ENCODE measurements around the gene SLC39A7. TPM values are rescaled to one million over a fixed set of nuclear protein-coding genes. Genes with fewer than 3 reads are reported as not detected.

Gene SLC39A7
- total RNA-seq, 1 experiment from 2014 or later, result 128 TPM

- H3K36me3 ChIP-seq (ENCODE audit: low read depth, low read length), result no peaks in the 10 kb centered on the region
- H3K27ac ChIP-seq (ENCODE audit: low read length), result no peak overlapping the region
- ATAC-seq (no peak), DNase-seq (no peak)
- no peaks in the 10 kb centered on the region for H3F3A ChIP-seq (ENCODE audit: low read length, unreplicated experiment)
- H3K79me2 ChIP-seq (ENCODE audit: low read length), result no peaks in the 10 kb centered on the region
- intact Hi-C loops (cut with micrococcal nuclease), result no loop called here
- H4K20me1 ChIP-seq (ENCODE audit: low read length), result no peaks in the 10 kb centered on the region
- no peaks in the 10 kb centered on the region for H3K27me3 ChIP-seq (ENCODE audit: low read length)
- no TSS peak for BruUV-seq (replicated peaks)
- H3K9me2 ChIP-seq (replicated peaks; ENCODE audit: low read length), result no peaks in the 10 kb centered on the region
- no peaks in the 10 kb centered on the region for H3K4me1 ChIP-seq (ENCODE audit: insufficient read depth, low read length)
- H2AFZ ChIP-seq (ENCODE audit: low read length), result no peak overlapping the region
- ChIA-PET POLR2A (ENCODE audit: unreplicated experiment) (no interaction called here), CTCF (no interaction called here)
- no peak overlapping the region for H3K4me2 ChIP-seq (ENCODE audit: low read length)
- TF ChIP-seq CTCF (conservative IDR thresholded peaks at IDR 0.05; ENCODE audit: low read depth, low read length), result no peak
- no peak for TF ChIP-seq EZH2phosphoT487 (IDR thresholded peaks at IDR 0.05; ENCODE audit: borderline replicate concordance, low read length)
- TF ChIP-seq EZH2 (IDR thresholded peaks at IDR 0.05; ENCODE audit: low read length, unreplicated experiment), result no peak
- no peak overlapping the region for H3K9ac ChIP-seq (ENCODE audit: low read length)
- no peak overlapping the region for H3K4me3 ChIP-seq (ENCODE audit: low read length)
- H3K9me3 ChIP-seq (ENCODE audit: low read length), result no peaks in the 10 kb centered on the region
Measured at GRCh38 chr6:33167374-33168283, 33.0 kb upstream of the SLC39A7 start.

- ChIA-PET POLR2A (ENCODE audit: unreplicated experiment) (no interaction called here), CTCF (no interaction called here)
- intact Hi-C loops (cut with micrococcal nuclease), result no loop called here
Measured at GRCh38 chr6:33168284-33168601, 32.4 kb upstream of the SLC39A7 start.

More at GRCh38 chr6:33168284-33168601, 32.4 kb upstream of the SLC39A7 start:
- H3F3A ChIP-seq (ENCODE audit: low read length, unreplicated experiment), result no peaks in the 10 kb centered on the region
- no peak overlapping the region for H3K4me2 ChIP-seq (ENCODE audit: low read length)
- H3K36me3 ChIP-seq (ENCODE audit: low read depth, low read length), result no peaks in the 10 kb centered on the region
- no TSS peak for BruUV-seq (replicated peaks)
- H3K27ac ChIP-seq (ENCODE audit: low read length), result no peak overlapping the region
- H3K79me2 ChIP-seq (ENCODE audit: low read length), result no peaks in the 10 kb centered on the region
- H4K20me1 ChIP-seq (ENCODE audit: low read length), result no peaks in the 10 kb centered on the region
- no peak for TF ChIP-seq EZH2 (IDR thresholded peaks at IDR 0.05; ENCODE audit: low read length, unreplicated experiment)
- TF ChIP-seq CTCF (conservative IDR thresholded peaks at IDR 0.05; ENCODE audit: low read depth, low read length), result no peak
- TF ChIP-seq EZH2phosphoT487 (IDR thresholded peaks at IDR 0.05; ENCODE audit: borderline replicate concordance, low read length), result no peak
- H3K27me3 ChIP-seq (ENCODE audit: low read length), result no peaks in the 10 kb centered on the region
- H3K9ac ChIP-seq (ENCODE audit: low read length), result no peak overlapping the region
- no peaks in the 10 kb centered on the region for H3K4me1 ChIP-seq (ENCODE audit: insufficient read depth, low read length)
- DNase-seq (no peak), ATAC-seq (no peak)
- H3K9me3 ChIP-seq (ENCODE audit: low read length), result no peaks in the 10 kb centered on the region
- no peaks in the 10 kb centered on the region for H3K9me2 ChIP-seq (replicated peaks; ENCODE audit: low read length)
- H2AFZ ChIP-seq (ENCODE audit: low read length), result no peak overlapping the region
- no peak overlapping the region for H3K4me3 ChIP-seq (ENCODE audit: low read length)
